C4-2B (cell line): Measurements from ENCODE around the gene CHPF2.

Source experiments
- H3K27ac ChIP-seq: fragments of 450-650 bp; 2 replicates; pipeline ENCODE4 v1.5.1; 2017
- ZFX ChIP-seq: fragments of 450-650 bp; IDR thresholded peaks from 2 replicates; pipeline ENCODE4 v1.6.1; 2017
- TF ChIP-seq, protein P1 (sequence below): fragments of 450-650 bp; conservative IDR thresholded peaks from 2 replicates; pipeline ENCODE4 v1.5.1; 2017; ENCODE audit warnings: mild to moderate bottlenecking

Gene CHPF2

DNA sequence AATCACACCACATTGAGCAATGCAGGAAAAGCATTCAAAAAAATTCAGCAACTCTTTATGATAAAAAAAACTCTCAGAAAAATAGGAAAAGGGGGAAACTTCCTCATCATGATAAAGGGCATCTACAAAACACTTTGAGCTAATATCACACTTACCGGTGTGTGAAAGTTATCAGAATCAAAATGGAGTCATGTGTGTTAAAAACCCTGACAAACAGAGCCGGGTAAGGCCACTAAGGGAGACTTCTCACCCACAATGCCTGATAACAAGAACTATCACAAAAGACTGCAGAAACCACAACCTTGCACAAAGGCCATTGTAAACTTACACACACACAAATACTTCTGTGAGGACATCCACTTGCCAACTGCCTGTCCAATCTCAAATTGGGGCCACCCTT is 51.0 kb downstream of the CHPF2 start:
- H3K27ac ChIP-seq, result no peak overlapping the region
- no peak for TF ChIP-seq ZFX
- TF ChIP-seq, protein P1, sequence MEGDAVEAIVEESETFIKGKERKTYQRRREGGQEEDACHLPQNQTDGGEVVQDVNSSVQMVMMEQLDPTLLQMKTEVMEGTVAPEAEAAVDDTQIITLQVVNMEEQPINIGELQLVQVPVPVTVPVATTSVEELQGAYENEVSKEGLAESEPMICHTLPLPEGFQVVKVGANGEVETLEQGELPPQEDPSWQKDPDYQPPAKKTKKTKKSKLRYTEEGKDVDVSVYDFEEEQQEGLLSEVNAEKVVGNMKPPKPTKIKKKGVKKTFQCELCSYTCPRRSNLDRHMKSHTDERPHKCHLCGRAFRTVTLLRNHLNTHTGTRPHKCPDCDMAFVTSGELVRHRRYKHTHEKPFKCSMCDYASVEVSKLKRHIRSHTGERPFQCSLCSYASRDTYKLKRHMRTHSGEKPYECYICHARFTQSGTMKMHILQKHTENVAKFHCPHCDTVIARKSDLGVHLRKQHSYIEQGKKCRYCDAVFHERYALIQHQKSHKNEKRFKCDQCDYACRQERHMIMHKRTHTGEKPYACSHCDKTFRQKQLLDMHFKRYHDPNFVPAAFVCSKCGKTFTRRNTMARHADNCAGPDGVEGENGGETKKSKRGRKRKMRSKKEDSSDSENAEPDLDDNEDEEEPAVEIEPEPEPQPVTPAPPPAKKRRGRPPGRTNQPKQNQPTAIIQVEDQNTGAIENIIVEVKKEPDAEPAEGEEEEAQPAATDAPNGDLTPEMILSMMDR, result no peak

DNA sequence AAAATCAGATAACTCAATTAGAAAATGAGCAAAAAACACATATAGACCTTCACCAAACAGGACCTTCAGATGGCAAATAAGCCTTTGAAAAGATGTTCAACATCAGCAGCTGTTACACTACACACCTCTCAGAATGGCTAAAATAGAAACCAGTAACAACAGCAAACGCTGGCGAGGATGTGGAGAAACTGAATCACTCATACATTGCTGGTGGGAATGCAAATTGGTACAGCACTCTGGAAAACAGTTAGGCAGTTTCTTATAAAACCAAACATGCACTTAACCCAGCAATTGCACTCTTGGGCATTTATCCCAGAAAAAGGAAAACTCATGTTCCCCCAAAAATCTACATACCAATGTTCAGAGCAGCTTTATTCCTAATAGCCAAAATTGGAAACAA is 53.9 kb downstream of the CHPF2 start:
- TF ChIP-seq, protein P1, result no peak
- no peak for TF ChIP-seq ZFX
- H3K27ac ChIP-seq, result no peak overlapping the region
